ENCODE measurements around the gene FXN. TPM values are rescaled to one million over a fixed set of nuclear protein-coding genes. Genes with fewer than 3 reads are reported as not detected.

The FXN gene
- total and polyA plus RNA-seq, 2 donors (not counting 3 experiments of a cell fraction or from before 2014, with no cell fraction given): 18.2 to 21.2 TPM

- FAIRE-seq: no peak
- no TSS peak for BruUV-seq (replicated peaks)
- CTCF ChIA-PET: interaction anchor here (0.8 to 1.1 kb wide), 3 partner anchors 32 to 61 kb away, joined by 3 to 4 read pairs (median 4); no protein-coding TSS in a partner anchor
Measured at GRCh38 chr9:69104830-69105527, 69.4 kb downstream of the FXN start.

More at GRCh38 chr9:69104830-69105527, 69.4 kb downstream of the FXN start:
- no peak overlapping the region for H3K4me3 ChIP-seq (replicated peaks in 1 of 3; ENCODE audit: insufficient read depth in 1 of 3, low read depth in 1 of 3, low read length in 3 of 3)
- dilution Hi-C loops (cut with MboI; ENCODE audit: extremely low pct_ligation_motif_present, low sequenced_read_pairs): no loop called here
- no peak overlapping the region for H3K4me2 ChIP-seq (ENCODE audit: insufficient read depth, low read length)
- POLR2A ChIA-PET: no interaction called here
- no peaks in the 10 kb centered on the region for H3K4me1 ChIP-seq (ENCODE audit: control insufficient read depth, extremely low read depth, insufficient read depth, low read length)
- intact Hi-C loops (cut with micrococcal nuclease): loop anchor here (5.0 kb wide), 1 partner anchor 268 kb away; no protein-coding TSS in a partner anchor
- no peak overlapping the region for H3K9ac ChIP-seq (replicated peaks; ENCODE audit: extremely low read depth, insufficient read depth, low read length)
- no peaks in the 10 kb centered on the region for H3K9me3 ChIP-seq (replicated peaks; ENCODE audit: control insufficient read depth, insufficient read depth, low read length)
- TF ChIP-seq POLR2AphosphoS5 (IDR thresholded peaks at IDR 0.05; ENCODE audit: insufficient read depth, low read depth, low read length) (no peak), MYC (IDR thresholded peaks at IDR 0.05; ENCODE audit: low read depth, low read length) (no peak), POLR2A (IDR thresholded peaks at IDR 0.05; ENCODE audit: low read depth, low read length) (no peak), JUN (IDR thresholded peaks at IDR 0.05; ENCODE audit: borderline replicate concordance, insufficient read depth, insufficient read length, low read depth) (no peak), GATA2 (IDR thresholded peaks at IDR 0.05; ENCODE audit: insufficient read depth, insufficient read length, low read depth, low read length) (no peak), MAX (IDR thresholded peaks at IDR 0.05; ENCODE audit: insufficient read depth, insufficient read length) (no peak), EZH2 (IDR thresholded peaks at IDR 0.05; ENCODE audit: borderline replicate concordance, low read depth, low read length, severe bottlenecking) (no peak), CTCF (IDR thresholded peaks at IDR 0.05; ENCODE audit: extremely low read depth in 1 of 2, insufficient read depth in 1 of 2, low read depth in 1 of 2, low read length in 2 of 2) (no peak), FOS (IDR thresholded peaks at IDR 0.05; ENCODE audit: borderline replicate concordance, insufficient read depth, low read length) (no peak)
- H3K36me3 ChIP-seq (ENCODE audit: control insufficient read depth in 2 of 2, extremely low read depth in 1 of 2, insufficient read depth in 2 of 2, low read length in 2 of 2): no peaks in the 10 kb centered on the region
- no peak for DNase-seq (ENCODE audit: low read depth, low spot score)
- no peak overlapping the region for H2AFZ ChIP-seq (ENCODE audit: low read depth, low read length)
- H3K9me1 ChIP-seq (replicated peaks; ENCODE audit: control insufficient read depth, extremely low read depth, insufficient read depth, low read length): no peaks in the 10 kb centered on the region
- no peaks in the 10 kb centered on the region for H3K79me2 ChIP-seq (ENCODE audit: control insufficient read depth, insufficient read depth, low read length)
- no peaks in the 10 kb centered on the region for H4K20me1 ChIP-seq (replicated peaks; ENCODE audit: control insufficient read depth, extremely low read depth, insufficient read depth, low read length)
- no peaks in the 10 kb centered on the region for H3K27me3 ChIP-seq (ENCODE audit: control insufficient read depth in 2 of 2, insufficient read depth in 2 of 2, low read length in 2 of 2)
- no peak overlapping the region for H3K27ac ChIP-seq (ENCODE audit: insufficient read depth, low read depth, low read length)
